CD4-positive, alpha-beta memory T cell (primary cell): ENCODE data around the gene NPC2. TPM values are rescaled to one million over a fixed set of nuclear protein-coding genes. Genes with fewer than 3 reads are reported as not detected.
A peak's percentile ranks its signal among the peaks of the same experiment; 100 is the strongest.

Experiments used
- CTCF ChIA-PET: fragments of 350-600 bp; sonication (Branson Sonifier 250); formaldehyde crosslinking; loops from one replicate; lab custom pipeline; 2021; ENCODE audit warnings: inconsistent platforms; ENCODE audit not compliant: partially characterized antibody; lab: Charles Lee
- POLR2A ChIA-PET: fragments of 350-600 bp; sonication (Branson Sonifier 250); formaldehyde crosslinking; loops from one replicate; lab custom pipeline; 2021; ENCODE audit not compliant: partially characterized antibody; lab: Charles Lee
- DNase-seq, 5 donors: peaks; one replicate each; pipeline versions ENCODE4 v3.0.0 to v3.0.0-alpha.2; 2020 to 2022; ENCODE audit warnings: mixed read lengths in 1 of 5
- H3K27ac ChIP-seq: one replicate; pipeline ENCODE4 v1.7.0; 2013; ENCODE audit warnings: low read depth, low read length
- H3K27me3 ChIP-seq: 2 replicates; pipeline ENCODE4 v1.7.0; 2013; ENCODE audit warnings: mild to moderate bottlenecking, low read length, moderate library complexity; ENCODE audit not compliant: insufficient read depth
- H3K36me3 ChIP-seq: 2 replicates; pipeline ENCODE4 v1.7.0; 2013; ENCODE audit warnings: mild to moderate bottlenecking, low read length, moderate library complexity; ENCODE audit not compliant: insufficient read depth
- H3K4me1 ChIP-seq: 2 replicates; pipeline ENCODE4 v1.7.0; 2013; ENCODE audit warnings: mild to moderate bottlenecking, low read length, moderate library complexity; ENCODE audit not compliant: insufficient read depth
- H3K4me3 ChIP-seq, 2 donors: one replicate each; pipeline ENCODE4 v1.7.0; 2013; ENCODE audit warnings: low read length in 2 of 2, mild to moderate bottlenecking in 1 of 2
- H3K9me3 ChIP-seq, 2 donors: one replicate each; pipeline ENCODE4 v1.7.0; 2013; ENCODE audit warnings: low read length in 2 of 2, control low read depth in 1 of 2; ENCODE audit not compliant: control insufficient read depth in 1 of 2
- H3K27ac Mint-ChIP-seq, 7 donors: one replicate each; pipeline ENCODE4 v1.8.0; 2020 to 2021; ENCODE audit warnings: mixed read lengths in 7 of 7, mild to moderate bottlenecking in 6 of 7, inconsistent platforms in 3 of 7, moderate library complexity in 3 of 7
- H3K27me3 Mint-ChIP-seq, 2 donors: one replicate each; pipeline ENCODE4 v1.8.0; 2020 to 2021; ENCODE audit warnings: mixed read lengths in 2 of 2
- H3K36me3 Mint-ChIP-seq, 2 donors: one replicate each; pipeline ENCODE4 v1.8.0; 2020 to 2021; ENCODE audit warnings: mixed read lengths in 2 of 2, inconsistent platforms in 1 of 2, mild to moderate bottlenecking in 1 of 2
- H3K4me1 Mint-ChIP-seq, 4 donors: one replicate each; pipeline ENCODE4 v1.8.0; 2020 to 2021; ENCODE audit warnings: mixed read lengths in 4 of 4, mild to moderate bottlenecking in 1 of 4
- H3K4me3 Mint-ChIP-seq, 8 donors: one replicate each; pipeline ENCODE4 v1.8.0; 2020 to 2021; ENCODE audit warnings: mixed read lengths in 8 of 8, mild to moderate bottlenecking in 7 of 8, moderate library complexity in 6 of 8, inconsistent platforms in 3 of 8
- H3K9me3 Mint-ChIP-seq, 8 donors: one replicate each; pipeline ENCODE4 v1.8.0; 2020 to 2021; ENCODE audit warnings: mixed read lengths in 8 of 8, mild to moderate bottlenecking in 5 of 8, inconsistent platforms in 3 of 8, moderate library complexity in 1 of 8
- intact Hi-C: fragments of 100-400 bp; cut with micrococcal nuclease; formaldehyde crosslinking; loops from one replicate; pipeline ENCODE4 v1.15.1; 2023
- polyA plus RNA-seq, 2 donors: library from polyadenylated mRNA; unstranded; fragments of 300-500 nt; fragmentation: Illumina TruSeq; gene quantifications; one replicate each; pipeline ENCODE4 v1.2.3, GENCODE V29; 2021
- total RNA-seq, 2 experiments: library from RNA; stranded (reverse); gene quantifications; one replicate each; pipeline ENCODE4 v1.2.3, GENCODE V29; 2021

Gene NPC2
- total and polyA plus RNA-seq, 4 experiments from 2014 or later: 50.9 to 89.9 (median 68.8) TPM

DNA sequence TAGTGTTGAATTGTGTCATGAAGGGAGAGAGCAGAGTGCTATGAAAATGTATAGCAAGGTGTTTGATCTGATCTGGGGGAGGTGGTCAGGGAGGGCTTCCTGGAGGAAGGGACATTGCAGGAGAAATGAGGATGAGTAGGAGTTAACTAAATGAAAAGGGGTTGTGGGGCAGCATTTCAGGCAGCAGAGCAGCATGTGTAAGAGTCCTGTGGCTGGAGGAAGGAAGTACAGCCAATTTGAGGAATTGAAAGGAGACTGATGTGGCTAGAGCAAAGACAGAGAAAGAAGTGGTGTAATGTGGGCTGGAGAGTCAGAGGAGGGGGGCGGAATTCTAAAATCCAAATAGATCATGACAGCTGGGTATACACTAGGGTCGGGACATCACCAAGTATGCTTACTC is 20.5 kb downstream of the NPC2 start:
- peaks cover 0 to 2% (median 0%) of the 10 kb centered on the region in 8 donors for H3K9me3 Mint-ChIP-seq
- no peaks in the 10 kb centered on the region for H3K27me3 ChIP-seq
- H3K4me1 Mint-ChIP-seq: no peaks in the 10 kb centered on the region
- no peaks in the 10 kb centered on the region for H3K9me3 ChIP-seq
- H3K36me3 Mint-ChIP-seq: peaks cover 6 to 45% of the 10 kb centered on the region in 2 donors
- H3K4me3 Mint-ChIP-seq: no peak overlapping the region
- H3K36me3 ChIP-seq: no peaks in the 10 kb centered on the region
- ChIA-PET POLR2A (interaction anchor here (0.6 kb wide), 1 partner anchor 194 kb away, joined by 5 read pairs; no protein-coding TSS in a partner anchor), CTCF (no interaction called here)
- no peak overlapping the region for H3K27ac Mint-ChIP-seq
- no peak overlapping the region for H3K27ac ChIP-seq
- no peak for DNase-seq
- H3K27me3 Mint-ChIP-seq: no peaks in the 10 kb centered on the region
- H3K4me3 ChIP-seq: no peak overlapping the region
- intact Hi-C loops: no loop called here
- no peaks in the 10 kb centered on the region for H3K4me1 ChIP-seq

DNA sequence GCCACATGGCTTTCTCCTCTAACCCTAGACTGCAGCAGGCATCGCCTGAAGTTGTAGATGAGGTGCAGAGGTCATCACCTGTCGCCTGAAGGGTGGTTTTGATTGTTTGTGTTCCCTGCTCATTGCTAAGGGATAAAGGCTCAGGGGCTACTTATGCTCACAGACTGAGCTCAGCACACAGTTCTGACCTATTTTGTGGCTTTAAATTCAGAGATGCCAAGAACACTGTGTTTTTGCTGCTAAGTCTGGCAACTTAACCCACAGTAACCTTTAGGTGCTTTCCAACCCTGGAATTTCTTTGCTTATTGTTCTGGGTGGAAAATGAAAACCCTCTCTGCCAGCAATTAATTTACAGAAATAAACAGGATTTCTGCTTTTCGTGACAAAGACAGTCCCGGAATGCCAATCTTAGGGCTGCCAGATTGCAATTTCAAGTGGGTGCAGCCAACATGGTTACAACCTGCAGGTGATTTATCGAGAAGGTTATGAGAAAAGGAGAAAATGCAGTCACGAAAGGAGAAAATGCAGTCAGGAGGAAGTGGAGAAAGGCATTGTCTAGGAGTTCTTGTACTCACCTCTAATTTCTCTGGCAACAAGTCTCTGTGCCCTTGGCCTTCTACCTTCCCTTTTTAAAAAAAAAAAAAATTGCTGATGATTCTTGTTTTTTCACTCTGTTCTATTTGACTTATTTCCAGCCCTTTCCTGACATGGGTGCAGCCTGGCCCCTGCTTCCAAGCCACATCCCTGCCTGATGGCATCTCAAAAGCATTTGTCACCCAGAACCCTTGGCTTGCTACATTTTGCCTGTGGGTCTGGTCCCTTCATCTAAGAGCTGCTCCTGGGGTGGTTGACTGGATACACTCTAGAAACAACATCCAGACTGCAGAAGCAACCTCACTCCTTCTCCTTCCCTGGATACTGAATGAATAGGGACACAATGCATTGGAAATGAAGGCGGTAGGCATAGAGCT is 23.3 kb downstream of the NPC2 start:
- intact Hi-C loops: no loop called here
- ChIA-PET POLR2A (no interaction called here), CTCF (no interaction called here)
- H3K36me3 ChIP-seq: no peaks in the 10 kb centered on the region
- H3K9me3 ChIP-seq: no peaks in the 10 kb centered on the region
- Mint-ChIP-seq H3K27ac (no peak overlapping the region), H3K27me3 (no peaks in the 10 kb centered on the region), H3K9me3 (peaks cover 0 to 2% (median 0%) of the 10 kb centered on the region in 8 donors), H3K4me3 (no peak overlapping the region), H3K36me3 (peaks cover 6 to 28% of the 10 kb centered on the region in 2 donors), H3K4me1 (no peaks in the 10 kb centered on the region)
- no peak for DNase-seq
- H3K4me1 ChIP-seq: no peaks in the 10 kb centered on the region
- H3K27me3 ChIP-seq: no peaks in the 10 kb centered on the region
- H3K4me3 ChIP-seq: no peak overlapping the region
- H3K27ac ChIP-seq: no peak overlapping the region

DNA sequence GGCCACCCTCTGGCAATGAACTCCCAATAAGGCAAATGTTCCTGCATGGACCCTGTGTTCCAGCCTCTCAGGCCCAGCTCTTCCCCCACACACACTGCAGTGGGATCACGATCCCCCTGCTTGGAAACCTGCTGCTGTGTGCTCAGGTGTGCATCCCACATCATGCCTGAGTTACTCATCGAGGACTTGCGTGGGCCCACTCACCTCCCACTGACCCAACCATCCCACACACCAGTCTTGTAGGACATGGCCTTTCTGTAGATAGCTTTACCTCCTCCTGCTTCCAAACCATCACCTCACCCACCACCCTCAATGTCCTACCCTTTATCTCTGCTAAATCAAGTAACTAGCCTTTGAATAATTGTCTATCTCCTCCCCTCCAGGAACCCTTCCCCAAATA is 24.6 kb downstream of the NPC2 start:
- H3K36me3 ChIP-seq: no peaks in the 10 kb centered on the region
- H3K4me3 ChIP-seq: no peak overlapping the region
- no peaks in the 10 kb centered on the region for H3K27me3 ChIP-seq
- no peaks in the 10 kb centered on the region for H3K4me1 ChIP-seq
- peaks cover 5 to 17% of the 10 kb centered on the region in 2 donors for H3K36me3 Mint-ChIP-seq
- no peak overlapping the region for H3K27ac ChIP-seq
- intact Hi-C loops: no loop called here
- H3K9me3 Mint-ChIP-seq: peaks cover 0 to 2% (median 0%) of the 10 kb centered on the region in 8 donors
- H3K4me1 Mint-ChIP-seq: no peaks in the 10 kb centered on the region
- H3K4me3 Mint-ChIP-seq: no peak overlapping the region
- CTCF ChIA-PET: no interaction called here
- POLR2A ChIA-PET: no interaction called here
- no peaks in the 10 kb centered on the region for H3K9me3 ChIP-seq
- H3K27me3 Mint-ChIP-seq: no peaks in the 10 kb centered on the region
- DNase-seq: no peak
- H3K27ac Mint-ChIP-seq: peak overlapping the region in 1 of 7 donors; percentile 25

DNA sequence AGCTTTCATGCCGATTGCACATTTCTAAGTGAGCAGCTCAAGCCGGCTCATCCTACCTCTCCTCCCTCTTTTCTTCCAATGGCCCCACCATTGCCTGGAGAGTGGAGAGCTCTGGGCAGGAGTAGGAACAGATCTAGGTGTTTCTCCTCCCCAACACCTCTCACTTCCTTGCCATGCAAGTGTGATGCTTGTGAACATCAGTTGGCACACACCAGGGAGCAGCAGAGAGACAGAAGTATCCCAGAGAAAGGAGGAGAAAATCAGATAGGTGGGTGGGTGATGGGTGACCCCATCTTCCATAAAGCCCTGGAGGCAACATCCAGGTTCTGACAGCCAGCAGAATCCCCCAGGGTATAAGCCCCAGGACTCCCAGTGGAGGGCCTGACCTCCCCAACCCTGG is 27.8 kb downstream of the NPC2 start:
- Mint-ChIP-seq H3K9me3 (no peaks in the 10 kb centered on the region), H3K27ac (no peak overlapping the region), H3K4me3 (no peak overlapping the region), H3K36me3 (no peaks in the 10 kb centered on the region), H3K27me3 (peaks cover 0 to 7% of the 10 kb centered on the region in 2 donors), H3K4me1 (no peaks in the 10 kb centered on the region)
- no peaks in the 10 kb centered on the region for H3K36me3 ChIP-seq
- no peaks in the 10 kb centered on the region for H3K9me3 ChIP-seq
- no peak for DNase-seq
- intact Hi-C loops: no loop called here
- no peak overlapping the region for H3K27ac ChIP-seq
- no peaks in the 10 kb centered on the region for H3K4me1 ChIP-seq
- H3K4me3 ChIP-seq: no peak overlapping the region
- ChIA-PET CTCF (no interaction called here), POLR2A (interaction anchor here (1.6 kb wide), 1 partner anchor 20 kb away, joined by 3 read pairs; no protein-coding TSS in a partner anchor)
- H3K27me3 ChIP-seq: no peaks in the 10 kb centered on the region

DNA sequence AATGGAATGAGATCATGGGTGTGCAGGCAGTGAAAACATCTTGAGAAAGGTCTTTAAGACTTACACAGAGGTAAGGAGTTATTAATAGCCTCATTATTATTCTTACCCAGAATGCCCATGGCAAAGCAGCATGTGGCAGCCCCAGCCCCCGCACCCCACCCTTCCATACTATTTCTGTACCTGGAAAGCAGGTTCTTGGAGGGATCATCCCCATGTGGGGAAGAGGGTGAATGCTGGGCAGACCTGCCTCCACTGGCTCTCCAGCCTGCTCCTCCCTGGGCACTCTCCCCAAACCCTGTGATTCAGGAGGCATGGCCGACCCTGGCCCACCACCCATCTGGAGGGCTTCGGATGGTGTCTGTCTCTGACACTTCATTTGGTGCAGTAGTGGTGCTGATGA is 28.3 kb downstream of the NPC2 start:
- Histone ChIP-seq H3K4me3 (no peak overlapping the region), H3K9me3 (no peaks in the 10 kb centered on the region), H3K27ac (no peak overlapping the region), H3K4me1 (no peaks in the 10 kb centered on the region), H3K36me3 (no peaks in the 10 kb centered on the region), H3K27me3 (no peaks in the 10 kb centered on the region)
- H3K36me3 Mint-ChIP-seq: no peaks in the 10 kb centered on the region
- peaks cover 1 to 7% of the 10 kb centered on the region in 2 donors for H3K27me3 Mint-ChIP-seq
- DNase-seq: no peak
- CTCF ChIA-PET: interaction anchor here (1.0 kb wide), 1 partner anchor 14 kb away, joined by 3 read pairs; no protein-coding TSS in a partner anchor
- no peak overlapping the region for H3K4me3 Mint-ChIP-seq
- no peaks in the 10 kb centered on the region for H3K9me3 Mint-ChIP-seq
- intact Hi-C loops: no loop called here
- H3K4me1 Mint-ChIP-seq: no peaks in the 10 kb centered on the region
- H3K27ac Mint-ChIP-seq: no peak overlapping the region
- POLR2A ChIA-PET: interaction anchor here (1.6 kb wide), 1 partner anchor 21 kb away, joined by 3 read pairs; no protein-coding TSS in a partner anchor

DNA sequence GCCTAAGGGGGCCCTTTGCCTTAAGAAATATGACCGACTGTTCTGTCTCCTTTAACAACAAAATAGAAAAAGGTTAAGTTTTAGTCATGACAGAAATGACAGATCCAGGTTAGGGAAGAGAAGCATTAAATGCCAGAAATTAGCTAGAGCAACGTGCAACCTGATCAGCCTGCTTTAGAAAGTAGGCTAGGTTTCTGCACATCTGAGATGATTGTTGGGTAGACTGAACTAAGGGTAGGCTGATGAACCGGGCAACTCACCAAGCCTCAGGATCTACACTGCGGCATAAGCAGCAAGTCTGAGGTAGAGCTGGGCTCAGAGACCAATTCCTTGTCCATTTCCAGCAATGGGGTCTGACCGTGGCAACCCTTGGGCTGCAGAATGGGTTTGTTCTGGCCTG is 29.4 kb downstream of the NPC2 start:
- Histone ChIP-seq H3K27me3 (no peaks in the 10 kb centered on the region), H3K27ac (no peak overlapping the region), H3K4me1 (no peaks in the 10 kb centered on the region), H3K4me3 (no peak overlapping the region), H3K36me3 (no peaks in the 10 kb centered on the region), H3K9me3 (no peaks in the 10 kb centered on the region)
- POLR2A ChIA-PET: no interaction called here
- no peak for DNase-seq
- CTCF ChIA-PET: interaction anchor here (1.0 kb wide), 1 partner anchor 15 kb away, joined by 3 read pairs; no protein-coding TSS in a partner anchor
- H3K27ac Mint-ChIP-seq: no peak overlapping the region
- no peak overlapping the region for H3K4me3 Mint-ChIP-seq
- H3K4me1 Mint-ChIP-seq: no peaks in the 10 kb centered on the region
- no peaks in the 10 kb centered on the region for H3K9me3 Mint-ChIP-seq
- intact Hi-C loops: no loop called here
- peaks cover 1 to 8% of the 10 kb centered on the region in 2 donors for H3K27me3 Mint-ChIP-seq
- H3K36me3 Mint-ChIP-seq: no peaks in the 10 kb centered on the region

DNA sequence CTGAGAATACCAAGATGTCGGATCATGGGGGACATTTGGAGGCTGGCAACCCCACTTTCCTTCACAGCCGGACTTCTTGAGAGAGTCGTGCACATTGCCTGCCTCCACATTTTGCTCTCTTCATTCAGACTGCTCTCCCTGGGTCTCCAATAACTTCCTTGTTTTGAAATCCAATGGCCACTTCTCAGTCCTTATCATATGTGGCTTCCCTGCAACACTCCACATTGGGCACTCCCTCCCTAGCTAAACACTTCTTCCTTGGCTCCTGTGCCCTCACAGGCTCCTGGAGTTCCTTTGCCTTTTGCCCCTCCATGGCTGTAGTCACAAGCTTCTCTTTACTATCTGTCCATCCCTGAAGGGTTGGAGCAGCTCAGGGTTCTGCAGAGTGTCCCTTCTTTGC is 30.1 kb downstream of the NPC2 start:
- Mint-ChIP-seq H3K9me3 (no peaks in the 10 kb centered on the region), H3K27ac (no peak overlapping the region), H3K36me3 (no peaks in the 10 kb centered on the region), H3K27me3 (peaks cover 1 to 8% of the 10 kb centered on the region in 2 donors), H3K4me3 (no peak overlapping the region), H3K4me1 (no peaks in the 10 kb centered on the region)
- POLR2A ChIA-PET: no interaction called here
- H3K4me3 ChIP-seq: no peak overlapping the region
- DNase-seq: no peak
- no peaks in the 10 kb centered on the region for H3K27me3 ChIP-seq
- no peaks in the 10 kb centered on the region for H3K9me3 ChIP-seq
- no peak overlapping the region for H3K27ac ChIP-seq
- CTCF ChIA-PET: no interaction called here
- intact Hi-C loops: no loop called here
- H3K36me3 ChIP-seq: no peaks in the 10 kb centered on the region
- no peaks in the 10 kb centered on the region for H3K4me1 ChIP-seq
